ENCODE measurements around the gene MYBPHL.

Gene MYBPHL

GRCh38 chr1:109347511-109347910, 40.7 kb upstream of the MYBPHL start:
- POLR2A ChIA-PET, result no interaction called here
- TF ChIP-seq CTCF (IDR thresholded peaks at IDR 0.05; ENCODE audit: control extremely low read depth, extremely low read depth, low read depth, missing control alignments), result no peak

GRCh38 chr1:109341944-109342930, 35.4 kb upstream of the MYBPHL start:
- ChIA-PET CTCF (interaction anchor here (1.2 to 1.5 kb wide), 3 partner anchors 10 to 56 kb away, joined by 3 to 4 read pairs (median 3); no protein-coding TSS in a partner anchor), POLR2A (no interaction called here)
- DNase-seq (ENCODE audit: extremely low spot score), result no peak
- no peak for TF ChIP-seq CTCF (IDR thresholded peaks at IDR 0.05; ENCODE audit: control extremely low read depth, extremely low read depth, low read depth, missing control alignments)

More at GRCh38 chr1:109347511-109347910, 40.7 kb upstream of the MYBPHL start:
- DNase-seq (ENCODE audit: extremely low spot score), result no peak
- CTCF ChIA-PET, result no interaction called here

GRCh38 chr1:109338608-109339007, 31.8 kb upstream of the MYBPHL start:
- no peak for TF ChIP-seq CTCF (IDR thresholded peaks at IDR 0.05; ENCODE audit: control extremely low read depth, extremely low read depth, low read depth, missing control alignments)
- POLR2A ChIA-PET, result no interaction called here
- no peak for DNase-seq (ENCODE audit: extremely low spot score)
- CTCF ChIA-PET, result no interaction called here

GRCh38 chr1:109338091-109338490, 31.3 kb upstream of the MYBPHL start:
- ChIA-PET POLR2A (no interaction called here), CTCF (no interaction called here)
- TF ChIP-seq CTCF (IDR thresholded peaks at IDR 0.05; ENCODE audit: control extremely low read depth, extremely low read depth, low read depth, missing control alignments), result no peak
- DNase-seq (ENCODE audit: extremely low spot score), result no peak

GRCh38 chr1:109335091-109335490, 28.3 kb upstream of the MYBPHL start:
- POLR2A ChIA-PET, result no interaction called here
- TF ChIP-seq CTCF (IDR thresholded peaks at IDR 0.05; ENCODE audit: control extremely low read depth, extremely low read depth, low read depth, missing control alignments), result no peak
- no peak for DNase-seq (ENCODE audit: extremely low spot score)
- CTCF ChIA-PET, result interaction anchor here (1.4 kb wide), 1 partner anchor 20 kb away, joined by 3 read pairs; no protein-coding TSS in a partner anchor

GRCh38 chr1:109331113-109331512, 24.3 kb upstream of the MYBPHL start:
- no peak for DNase-seq (ENCODE audit: extremely low spot score)
- no peak for TF ChIP-seq CTCF (IDR thresholded peaks at IDR 0.05; ENCODE audit: control extremely low read depth, extremely low read depth, low read depth, missing control alignments)

More at GRCh38 chr1:109331113-109331512, 24.3 kb upstream of the MYBPHL start:
- CTCF ChIA-PET, result interaction anchor here (1.3 kb wide), 1 partner anchor 201 kb away, joined by 3 read pairs; no protein-coding TSS in a partner anchor
- POLR2A ChIA-PET, result no interaction called here

Measured in GM10248 (cell line).